B cell (primary cell): ENCODE results near the gene ESYT2.

ENCODE experiments used
- CTCF ChIP-seq: fragments of 200-600 bp; IDR thresholded peaks from one replicate; pipeline ENCODE4 v1.8.0; 2022; ENCODE audit warnings: antibody characterized with exemption, mild to moderate bottlenecking
- EZH2 ChIP-seq: IDR thresholded peaks from 2 replicates; pipeline ENCODE4 v1.6.1; 2012; ENCODE audit warnings: borderline replicate concordance, low read depth, mild to moderate bottlenecking, moderate library complexity, low read length; ENCODE audit not compliant: insufficient read depth, poor library complexity, severe bottlenecking

GRCh38 chr7:158702196-158702595, 127.1 kb downstream of the ESYT2 start:
- TF ChIP-seq EZH2, result no peak
- TF ChIP-seq CTCF, result no peak
